ENCODE data around the gene KCNJ6. TPM values are rescaled to one million over a fixed set of nuclear protein-coding genes. Genes with fewer than 3 reads are reported as not detected.

KCNJ6 gene
- total and polyA plus RNA-seq, 9 of the 15 experiments (the other 6 are each of a cell fraction or from before 2014, with no cell fraction given), result 0.06 to 0.21 (median 0.13) TPM; not detected in 1

DNA sequence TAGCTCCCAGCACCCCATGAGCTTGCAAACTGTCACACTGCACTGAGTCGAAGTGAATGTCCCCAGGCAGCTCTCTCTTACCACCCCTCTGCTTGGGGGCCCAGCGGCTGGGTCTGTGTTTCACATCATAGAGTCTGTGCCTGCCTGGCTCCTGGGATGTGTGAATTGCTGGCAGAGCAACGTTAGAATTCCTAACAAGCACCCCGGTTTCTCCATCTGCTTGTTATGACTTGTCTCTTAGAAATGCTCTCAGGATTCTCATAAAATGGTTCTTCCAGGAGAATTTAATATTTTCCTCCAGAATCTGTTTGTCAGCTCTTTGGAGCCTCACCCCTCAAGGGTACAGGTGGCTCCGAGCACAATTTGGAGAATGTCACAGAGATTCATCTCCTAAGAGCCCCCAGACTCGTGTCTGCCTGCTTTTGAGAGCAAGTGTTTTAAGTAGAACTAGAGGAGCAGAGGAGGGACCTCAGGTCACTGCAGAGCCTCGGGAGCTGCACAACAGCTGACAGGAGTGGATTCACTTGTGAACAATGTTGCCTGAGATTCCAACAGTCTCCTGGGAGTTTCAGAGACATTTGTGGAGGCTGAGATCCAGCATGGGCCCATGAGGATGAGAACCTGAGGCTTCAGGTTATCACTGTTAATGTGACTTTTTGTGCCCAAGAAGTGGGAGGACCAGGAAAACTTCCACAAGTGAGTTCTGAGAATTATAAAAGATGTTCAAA is 131.5 kb downstream of the KCNJ6 start:
- no peaks in the 10 kb centered on the region for H3K36me3 ChIP-seq (ENCODE audit: control insufficient read depth, insufficient read depth, low read length)
- WGBS (ENCODE audit: insufficient coverage, low coverage, missing lambda C conversion rate), result 3% methylated on average over 7 of the region's 7 CpGs

More for the DNA sequence above, 131.5 kb downstream of the KCNJ6 start:
- no peaks in the 10 kb centered on the region for H3K79me2 ChIP-seq (ENCODE audit: control insufficient read depth, insufficient read depth, low read length)
- intact Hi-C loops (cut with micrococcal nuclease) (no loop called here), in situ Hi-C loops (cut with MboI) (no loop called here)
- no peak overlapping the region for H3K9ac ChIP-seq (ENCODE audit: insufficient read depth in 1 of 2, low read depth in 2 of 2, low read length in 2 of 2)
- H3K9me1 ChIP-seq (ENCODE audit: control insufficient read depth, insufficient read depth, low read length), result no peaks in the 10 kb centered on the region
- H3K27ac ChIP-seq (ENCODE audit: extremely low read depth, low read depth, low read length), result no peak overlapping the region
- H3K4me2 ChIP-seq (ENCODE audit: insufficient read depth, low read length), result no peak overlapping the region
- TF ChIP-seq ZSCAN32 (CRISPR knock-in tag; IDR thresholded peaks at IDR 0.05) (no peak), E2F3 (CRISPR knock-in tag; IDR thresholded peaks at IDR 0.05) (no peak), ETV5 (CRISPR knock-in tag; IDR thresholded peaks at IDR 0.05; ENCODE audit: low read depth) (no peak), ZNF586 (CRISPR knock-in tag; conservative IDR thresholded peaks at IDR 0.05) (no peak), NR2C1 (IDR thresholded peaks at IDR 0.05) (no peak), NR2C1 (tag; IDR thresholded peaks at IDR 0.05) (no peak), RBM25 (IDR thresholded peaks at IDR 0.05; ENCODE audit: low read depth, low read length, severe bottlenecking) (no peak), ZNF165 (CRISPR knock-in tag; IDR thresholded peaks at IDR 0.05; ENCODE audit: borderline replicate concordance) (no peak), SIN3B (IDR thresholded peaks at IDR 0.05; ENCODE audit: low read depth) (no peak), STAG1 (CRISPR knock-in tag; IDR thresholded peaks at IDR 0.05; ENCODE audit: borderline replicate concordance) (no peak), RNF2 (IDR thresholded peaks at IDR 0.05) (no peak), ZNF146 (CRISPR knock-in tag; IDR thresholded peaks at IDR 0.05; ENCODE audit: unreplicated experiment) (no peak)
- TF ChIP-seq, protein P1, sequence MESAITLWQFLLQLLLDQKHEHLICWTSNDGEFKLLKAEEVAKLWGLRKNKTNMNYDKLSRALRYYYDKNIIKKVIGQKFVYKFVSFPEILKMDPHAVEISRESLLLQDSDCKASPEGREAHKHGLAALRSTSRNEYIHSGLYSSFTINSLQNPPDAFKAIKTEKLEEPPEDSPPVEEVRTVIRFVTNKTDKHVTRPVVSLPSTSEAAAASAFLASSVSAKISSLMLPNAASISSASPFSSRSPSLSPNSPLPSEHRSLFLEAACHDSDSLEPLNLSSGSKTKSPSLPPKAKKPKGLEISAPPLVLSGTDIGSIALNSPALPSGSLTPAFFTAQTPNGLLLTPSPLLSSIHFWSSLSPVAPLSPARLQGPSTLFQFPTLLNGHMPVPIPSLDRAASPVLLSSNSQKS (CRISPR knock-in tag; IDR thresholded peaks at IDR 0.05), result no peak
- TF ChIP-seq, protein P2, sequence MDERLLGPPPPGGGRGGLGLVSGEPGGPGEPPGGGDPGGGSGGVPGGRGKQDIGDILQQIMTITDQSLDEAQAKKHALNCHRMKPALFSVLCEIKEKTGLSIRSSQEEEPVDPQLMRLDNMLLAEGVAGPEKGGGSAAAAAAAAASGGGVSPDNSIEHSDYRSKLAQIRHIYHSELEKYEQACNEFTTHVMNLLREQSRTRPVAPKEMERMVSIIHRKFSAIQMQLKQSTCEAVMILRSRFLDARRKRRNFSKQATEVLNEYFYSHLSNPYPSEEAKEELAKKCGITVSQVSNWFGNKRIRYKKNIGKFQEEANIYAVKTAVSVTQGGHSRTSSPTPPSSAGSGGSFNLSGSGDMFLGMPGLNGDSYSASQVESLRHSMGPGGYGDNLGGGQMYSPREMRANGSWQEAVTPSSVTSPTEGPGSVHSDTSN (CRISPR knock-in tag; IDR thresholded peaks at IDR 0.05; ENCODE audit: low read depth), result no peak
- TF ChIP-seq, protein P2 (tag; conservative IDR thresholded peaks at IDR 0.05; ENCODE audit: low read depth), result no peak
- no TSS peak for BruUV-seq (replicated peaks)
- ChIA-PET CTCF (ENCODE audit: low intra/inter-chr PET ratio) (no interaction called here), POLR2A (interaction anchor here (0.9 kb wide), 1 partner anchor 816 kb away, joined by 3 read pairs; no protein-coding TSS in a partner anchor)
- H3K9me3 ChIP-seq (replicated peaks; ENCODE audit: control insufficient read depth, insufficient read depth, low read depth, low read length), result no peaks in the 10 kb centered on the region
- H3K4me1 ChIP-seq (replicated peaks in 1 of 2; ENCODE audit: control insufficient read depth in 2 of 2, insufficient read depth in 2 of 2, low read length in 2 of 2), result no peaks in the 10 kb centered on the region
- H3K27me3 ChIP-seq (ENCODE audit: control insufficient read depth in 2 of 2, insufficient read depth in 2 of 2, low read length in 2 of 2), result no peaks in the 10 kb centered on the region
- no peaks in the 10 kb centered on the region for H4K20me1 ChIP-seq (replicated peaks; ENCODE audit: control insufficient read depth, insufficient read depth, low read length)
- no peak overlapping the region for H3K4me3 ChIP-seq
- DNase-seq (ENCODE audit: extremely low read depth in 1 of 4, low spot score in 3 of 4) (no peak), ATAC-seq (no peak), FAIRE-seq (no peak)
- H2AFZ ChIP-seq (ENCODE audit: low read depth, low read length), result no peak overlapping the region

All from K562 (cell line).